Measurements from ENCODE around the gene NUB1. TPM values are rescaled to one million over a fixed set of nuclear protein-coding genes. Genes with fewer than 3 reads are reported as not detected.
A peak's percentile ranks its signal among the peaks of the same experiment; 100 is the strongest.

The NUB1 gene
- total RNA-seq, 1 donor from 2014 or later = 61.7 TPM

DNA sequence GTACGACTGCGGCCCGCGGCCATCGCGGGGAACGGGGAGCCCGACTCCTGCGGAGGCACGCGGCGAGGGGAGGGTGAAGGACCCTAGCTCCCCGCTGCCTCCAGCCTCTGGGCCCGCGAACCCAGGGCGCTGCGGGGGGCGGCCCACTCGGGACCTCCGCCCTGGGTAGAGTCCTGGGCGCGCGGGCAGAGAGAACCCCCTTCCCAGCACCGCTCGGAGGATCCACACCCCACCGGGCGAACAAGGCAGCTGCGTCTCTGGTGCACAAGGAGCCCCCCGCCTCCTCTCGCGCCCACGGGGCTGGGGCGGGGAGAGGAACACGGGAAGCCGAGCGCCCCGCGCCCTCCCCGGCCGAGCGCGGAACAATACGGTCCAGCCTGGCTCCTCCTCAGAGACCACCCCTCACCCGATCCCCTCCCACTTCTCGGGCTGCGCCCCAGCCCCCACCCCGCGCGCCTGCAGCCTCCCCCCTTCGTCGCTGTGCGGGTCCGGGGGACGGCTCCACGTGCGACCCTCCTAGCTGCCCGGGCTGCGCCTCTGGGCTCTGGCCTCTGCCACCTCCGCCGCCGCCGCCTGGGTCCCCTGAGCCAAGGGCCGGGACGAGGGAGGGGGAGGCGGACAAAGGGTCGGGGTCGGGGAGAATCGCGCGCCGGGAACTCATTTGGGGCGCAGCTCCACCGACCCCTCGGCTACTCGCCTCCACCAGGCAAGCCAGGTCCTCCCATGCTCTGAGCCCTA lies 68.2 kb downstream of the NUB1 start, which contains the start of gene WDR86:
Gene WDR86 (minus strand): TSS at position 372 of the 738 bp plus-strand sequence. CDS start 449 bp downstream, outside the sequence.
- Mint-ChIP-seq H3K27me3 (ENCODE audit: unreplicated experiment) (peaks cover 62% of the 10 kb centered on the region), H3K9me3 (ENCODE audit: unreplicated experiment) (no peaks in the 10 kb centered on the region), H3K4me1 (ENCODE audit: unreplicated experiment) (peaks cover 11% of the 10 kb centered on the region), H3K4me3 (ENCODE audit: unreplicated experiment) (peak within 1 kb of the TSS; percentile 63), H3K36me3 (ENCODE audit: unreplicated experiment) (no peaks in the 10 kb centered on the region), H3K27ac (ENCODE audit: unreplicated experiment) (no peak within 1 kb of the TSS)
- no peak for TF ChIP-seq CTCF (IDR thresholded peaks at IDR 0.05)
- no peak for DNase-seq (ENCODE audit: extremely low spot score, unreplicated experiment)

DNA sequence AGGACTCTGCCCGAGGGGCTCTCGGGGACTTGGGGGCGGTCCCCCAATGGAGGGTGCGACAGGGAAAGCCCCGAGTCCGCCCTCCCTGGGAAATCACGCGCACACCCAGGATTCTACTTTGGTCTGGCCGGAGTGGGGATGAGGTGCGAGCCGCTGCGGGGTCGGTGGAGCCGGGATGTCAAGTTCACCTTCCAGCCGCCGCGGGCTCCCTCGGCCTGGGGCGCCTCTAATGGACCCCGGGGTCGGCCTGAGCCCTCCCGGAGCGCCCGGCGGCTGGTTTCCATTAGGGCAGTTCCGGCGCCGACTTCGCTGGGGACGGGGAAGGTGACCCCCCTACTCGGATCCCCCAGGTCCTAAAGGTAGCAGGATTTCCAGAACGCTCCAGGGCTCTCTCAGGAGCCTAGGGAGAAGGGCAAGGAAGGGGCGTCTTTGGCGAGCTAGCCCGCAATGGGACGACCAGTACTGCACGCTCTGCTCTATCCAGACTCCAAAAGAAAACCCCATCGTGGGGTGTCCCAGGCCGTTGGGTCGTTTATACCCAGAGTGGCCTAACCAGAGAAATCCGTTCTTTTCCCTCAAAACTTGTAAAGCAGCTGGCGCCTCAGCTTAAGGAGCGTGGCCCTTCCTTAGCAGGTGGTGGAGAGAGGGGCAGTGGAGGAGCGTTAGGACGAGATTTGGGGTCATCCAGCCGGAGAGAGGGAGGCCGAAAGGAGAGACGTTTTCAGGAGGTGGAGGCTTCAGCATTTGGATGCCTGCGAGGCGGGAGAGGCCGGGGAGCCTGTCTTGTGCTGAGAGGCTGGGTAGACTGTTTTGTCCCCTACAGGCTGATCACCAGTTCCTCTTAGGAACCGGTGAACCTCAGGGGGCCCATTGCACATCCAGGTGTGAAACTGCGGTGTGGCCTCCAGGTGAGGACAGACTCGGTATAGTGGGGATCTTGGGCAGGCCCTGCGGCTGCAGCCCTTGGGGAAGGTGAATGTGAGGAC lies 69.1 kb downstream of the NUB1 start:
- no peak overlapping the region for H3K27ac Mint-ChIP-seq (ENCODE audit: unreplicated experiment)
- no peak for TF ChIP-seq CTCF (IDR thresholded peaks at IDR 0.05)
- H3K9me3 Mint-ChIP-seq (ENCODE audit: unreplicated experiment) = no peaks in the 10 kb centered on the region
- no peaks in the 10 kb centered on the region for H3K36me3 Mint-ChIP-seq (ENCODE audit: unreplicated experiment)
- peaks cover 67% of the 10 kb centered on the region for H3K27me3 Mint-ChIP-seq (ENCODE audit: unreplicated experiment)
- H3K4me3 Mint-ChIP-seq (ENCODE audit: unreplicated experiment) = peak overlapping the region; percentile 63
- no peak for DNase-seq (ENCODE audit: extremely low spot score, unreplicated experiment)
- H3K4me1 Mint-ChIP-seq (ENCODE audit: unreplicated experiment) = peaks cover 10% of the 10 kb centered on the region

- no peaks in the 10 kb centered on the region for H3K36me3 Mint-ChIP-seq (ENCODE audit: unreplicated experiment)
- no peaks in the 10 kb centered on the region for H3K9me3 Mint-ChIP-seq (ENCODE audit: unreplicated experiment)
- no peak for TF ChIP-seq CTCF (IDR thresholded peaks at IDR 0.05)
- no peak for DNase-seq (ENCODE audit: extremely low spot score, unreplicated experiment)
- H3K4me3 Mint-ChIP-seq (ENCODE audit: unreplicated experiment) = no peak overlapping the region
- peaks cover 10% of the 10 kb centered on the region for H3K4me1 Mint-ChIP-seq (ENCODE audit: unreplicated experiment)
- no peak overlapping the region for H3K27ac Mint-ChIP-seq (ENCODE audit: unreplicated experiment)
- H3K27me3 Mint-ChIP-seq (ENCODE audit: unreplicated experiment) = peaks cover 72% of the 10 kb centered on the region
These were observed 69.9 kb downstream of the NUB1 start for GRCh38 chr7:151411551-151411950.

DNA sequence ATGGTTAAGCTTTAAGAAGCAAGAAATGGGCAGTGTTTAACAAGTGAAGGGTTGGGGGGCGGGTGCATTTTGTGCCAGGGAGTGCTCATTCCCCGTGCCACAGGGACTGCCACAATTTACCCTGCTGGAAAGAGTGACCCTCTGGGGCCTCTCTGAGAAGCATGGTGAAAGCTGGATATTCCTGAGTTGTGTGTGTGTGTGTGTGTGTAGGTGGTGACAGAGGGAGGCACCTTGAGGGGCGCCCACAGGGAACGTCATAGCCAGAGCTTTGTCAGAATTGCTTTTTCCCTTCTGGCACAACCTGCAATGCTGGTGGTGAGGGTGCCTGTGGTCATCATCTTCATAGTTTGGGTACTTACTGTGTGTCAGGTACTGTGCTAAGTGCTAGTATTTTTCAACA lies 70.7 kb downstream of the NUB1 start:
- no peak for DNase-seq (ENCODE audit: extremely low spot score, unreplicated experiment)
- H3K9me3 Mint-ChIP-seq (ENCODE audit: unreplicated experiment) = no peaks in the 10 kb centered on the region
- H3K36me3 Mint-ChIP-seq (ENCODE audit: unreplicated experiment) = no peaks in the 10 kb centered on the region
- H3K4me3 Mint-ChIP-seq (ENCODE audit: unreplicated experiment) = no peak overlapping the region
- H3K27me3 Mint-ChIP-seq (ENCODE audit: unreplicated experiment) = peaks cover 76% of the 10 kb centered on the region
- peaks cover 10% of the 10 kb centered on the region for H3K4me1 Mint-ChIP-seq (ENCODE audit: unreplicated experiment)
- no peak for TF ChIP-seq CTCF (IDR thresholded peaks at IDR 0.05)
- H3K27ac Mint-ChIP-seq (ENCODE audit: unreplicated experiment) = no peak overlapping the region

DNA sequence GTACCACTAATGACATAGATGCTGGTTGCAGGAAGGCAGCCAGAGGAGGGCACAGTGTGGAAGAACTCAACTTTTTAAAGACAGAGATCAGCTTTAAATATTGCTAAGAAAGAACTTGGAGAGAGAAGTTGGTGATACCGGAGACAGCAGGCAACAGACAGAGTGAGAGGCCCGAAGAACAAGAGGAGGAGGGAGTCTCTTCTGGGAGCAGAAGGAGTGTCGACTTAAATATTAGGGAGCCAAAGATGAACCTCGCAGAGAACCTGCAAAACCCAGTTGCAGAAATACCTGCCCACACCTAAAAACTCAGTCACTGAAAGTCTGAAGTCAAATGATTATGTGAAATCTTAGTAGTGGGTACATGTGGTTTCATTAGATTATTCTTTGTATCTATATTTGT lies 71.6 kb downstream of the NUB1 start:
- no peak overlapping the region for H3K27ac Mint-ChIP-seq (ENCODE audit: unreplicated experiment)
- peaks cover 3% of the 10 kb centered on the region for H3K9me3 Mint-ChIP-seq (ENCODE audit: unreplicated experiment)
- no peak for DNase-seq (ENCODE audit: extremely low spot score, unreplicated experiment)
- H3K4me3 Mint-ChIP-seq (ENCODE audit: unreplicated experiment) = no peak overlapping the region
- no peak for TF ChIP-seq CTCF (IDR thresholded peaks at IDR 0.05)
- H3K4me1 Mint-ChIP-seq (ENCODE audit: unreplicated experiment) = peaks cover 10% of the 10 kb centered on the region
- H3K27me3 Mint-ChIP-seq (ENCODE audit: unreplicated experiment) = peaks cover 78% of the 10 kb centered on the region
- H3K36me3 Mint-ChIP-seq (ENCODE audit: unreplicated experiment) = no peaks in the 10 kb centered on the region
